Heart right ventricle (tissue), 16 donors: ENCODE measurements around the gene PLD1. TPM values are rescaled to one million over a fixed set of nuclear protein-coding genes. Genes with fewer than 3 reads are reported as not detected.

ENCODE experiments used
- ATAC-seq, 8 donors: fragments of 200-7000 bp; cut with Tn5 transposase; one replicate each; pipeline ENCODE4 v1.9.1; 2020; ENCODE audit warnings: mild to moderate bottlenecking in 8 of 8, moderate library complexity in 8 of 8, moderate number of reproducible peaks in 1 of 8
- DNase-seq, 2 donors: peaks; one replicate each; pipeline ENCODE4 v3.0.0-alpha.2; 2020
- H3K27ac ChIP-seq, 10 donors: fragments of 200-600 bp; sonication (generic) in 2 of 10; one replicate each; pipeline versions ENCODE4 v1.5.0 to v1.8.0; 2020 to 2022; ENCODE audit warnings: mild to moderate bottlenecking in 3 of 10
- H3K27me3 ChIP-seq, 7 donors: fragments of 200-600 bp; one replicate each; pipeline ENCODE4 v1.8.0; 2021 to 2022; ENCODE audit warnings: mild to moderate bottlenecking in 2 of 7
- H3K36me3 ChIP-seq, 9 donors: fragments of 200-600 bp; sonication (generic) in 1 of 9; one replicate each; pipeline versions ENCODE4 v1.5.0 to v1.8.0; 2020 to 2022; ENCODE audit warnings: mild to moderate bottlenecking in 2 of 9
- H3K4me1 ChIP-seq, 9 donors: fragments of 200-600 bp; sonication (generic) in 1 of 9; one replicate each; pipeline versions ENCODE4 v1.5.0 to v1.8.0; 2020 to 2022; ENCODE audit warnings: mild to moderate bottlenecking in 4 of 9
- H3K4me3 ChIP-seq, 10 donors: fragments of 200-600 bp; sonication (generic) in 2 of 10; one replicate each; pipeline versions ENCODE4 v1.5.0 to v1.8.0; 2020 to 2022; ENCODE audit warnings: mild to moderate bottlenecking in 7 of 10, moderate library complexity in 2 of 10
- H3K9me3 ChIP-seq, 11 donors: fragments of 200-600 bp in 10 of 11; sonication (generic) in 2 of 11; one replicate each; pipeline versions ENCODE4 v1.5.0 to v1.8.0; 2013 to 2022; ENCODE audit warnings: mild to moderate bottlenecking in 2 of 11, control low read depth in 1 of 11, moderate library complexity in 1 of 11
- CTCF ChIP-seq, 9 donors: fragments of 200-600 bp; sonication (generic) in 2 of 9; IDR thresholded peaks; one replicate each; pipeline versions ENCODE4 v1.5.0 to v1.8.0; 2021 to 2022; ENCODE audit warnings: antibody characterized with exemption in 9 of 9, mild to moderate bottlenecking in 5 of 9, moderate library complexity in 1 of 9
- WGBS, 2 donors: extraction: QIAGEN DNeasy Blood & Tissue Kit; methylation state at CpG; one replicate each; pipeline ENCODE4 v1.1.7; 2013; ENCODE audit warnings: inconsistent platforms in 1 of 2; 5-methylcytosine and 5-hydroxymethylcytosine counted together
- intact Hi-C, 10 donors: fragments of 100-400 bp; cut with DNase I; formaldehyde crosslinking; loops; one replicate each; pipeline versions ENCODE4 v1.11.1 to v1.14.2; 2022
- polyA plus RNA-seq, 2 donors: library from polyadenylated mRNA; stranded (reverse); fragments of 200-250 nt; gene quantifications; one replicate each; pipeline ENCODE4 v1.2.3, GENCODE V29; 2013
- total RNA-seq, 10 donors: library from RNA; stranded (reverse); fragmentation: NEBNext Ultra II Directional in 3 of 10; extraction: Animal tissue kit (Norgen Biotek cat#: 25700) in 3 of 10; gene quantifications; one replicate each; pipeline versions ENCODE4 v1.2.1 to v1.2.4, GENCODE V29; 2021 to 2023
- donor health status: Arrhythmogenic right ventricular cardiomyopathy.
- donor health status: ischemic (EF 13 %, LVEDD 7.1; RV severe dilation, severe dysfunction).
- donor health status: healthy with polysubstance abuse.
- donor health status: DM: no; HTN: yes; CAD: no.
- donor health status: DM: no; HTN: no; CAD: no.
- donor health status: ischemic (EF 25% LVEDD 6.9; RV normal size, moderate dysfunction).
- donor health status: ischemic (EF 25% LVEDD 5.7; RV mildly dilated, moderate dysfunction).
- donor health status: healthy.
- donor health status: DM: yes; HTN: yes; CAD: no.
- donor health status: Ischemic cardiomyopathy.
- donor health status: ischemic (EF 35%, LVEDD 5.7; RV mildly dilated, moderate dysfunction).
- donor health status: nonischemic (EF 11% LVEDD 7.7; RV severe dilation, severe dysfunction).
- donor health status: DM: yes; HTN: yes; CAD: no.
- donor health status: PGD.
- donor health status: ischemic (EF 29% LVEDD 5.4; RV normal size, mild dysfunction).
- donor health status: nonischemic (EF 23%, LVEDD 6.1; RV moderate dilation, normal function).

The PLD1 gene
- total and polyA plus RNA-seq, 12 donors = 10.5 to 83.3 (median 62.9) TPM

- TF ChIP-seq CTCF (IDR thresholded peaks at IDR 0.05) = no peak
- Histone ChIP-seq H3K9me3 (peaks cover 0 to 3% (median 0%) of the 10 kb centered on the region in 11 donors), H3K4me1 (peaks cover 2 to 50% (median 30%) of the 10 kb centered on the region in 9 donors), H3K27ac (peak overlapping the region in 7 of 10 donors; percentile 7 to 75 (median 42)), H3K4me3 (no peak overlapping the region), H3K27me3 (no peaks in the 10 kb centered on the region), H3K36me3 (peaks cover 0 to 2% (median 0%) of the 10 kb centered on the region in 9 donors)
- ATAC-seq (peak in 5 of 8 donors; percentile 53 to 81 (median 68)), DNase-seq (no peak)
- intact Hi-C loops = no loop called here
- WGBS, 2 donors = 61% methylated on average over 5 of the region's 5 CpGs
These were observed 18.6 kb downstream of the PLD1 start for GRCh38 chr3:171791692-171792076.

- WGBS, 2 donors = 47 to 72% methylated on average over 5 of the region's 5 CpGs
- intact Hi-C loops = no loop called here
- Histone ChIP-seq H3K4me1 (peaks cover 2 to 50% (median 30%) of the 10 kb centered on the region in 9 donors), H3K4me3 (no peak overlapping the region), H3K36me3 (peaks cover 0 to 2% (median 0%) of the 10 kb centered on the region in 9 donors), H3K27me3 (no peaks in the 10 kb centered on the region), H3K27ac (peak overlapping the region in 7 of 10 donors; percentile 7 to 75 (median 42)), H3K9me3 (peaks cover 0 to 3% (median 0%) of the 10 kb centered on the region in 11 donors)
- DNase-seq = no peak
- TF ChIP-seq CTCF (IDR thresholded peaks at IDR 0.05) = no peak
- peak in 3 of 8 donors; percentile 22 to 58 (median 35) for ATAC-seq
These were observed 19.2 kb downstream of the PLD1 start for GRCh38 chr3:171790898-171791691.

- DNase-seq (no peak), ATAC-seq (no peak)
- 92 to 95% methylated on average over 2 of the region's 2 CpGs for WGBS, 2 donors
- H3K9me3 ChIP-seq = peaks cover 0 to 3% (median 0%) of the 10 kb centered on the region in 11 donors
- H3K4me3 ChIP-seq = no peak overlapping the region
- peaks cover 2 to 50% (median 30%) of the 10 kb centered on the region in 9 donors for H3K4me1 ChIP-seq
- TF ChIP-seq CTCF (IDR thresholded peaks at IDR 0.05) = no peak
- intact Hi-C loops = no loop called here
- H3K27me3 ChIP-seq = no peaks in the 10 kb centered on the region
- H3K36me3 ChIP-seq = peaks cover 0 to 2% (median 0%) of the 10 kb centered on the region in 9 donors
- H3K27ac ChIP-seq = peak overlapping the region in 4 of 10 donors; percentile 1 to 75 (median 44)
These were observed 19.7 kb downstream of the PLD1 start for GRCh38 chr3:171790574-171790897.

- ATAC-seq (no peak), DNase-seq (no peak)
- peaks cover 0 to 3% (median 0%) of the 10 kb centered on the region in 11 donors for H3K9me3 ChIP-seq
- peaks cover 2 to 50% (median 30%) of the 10 kb centered on the region in 9 donors for H3K4me1 ChIP-seq
- H3K27ac ChIP-seq = peak overlapping the region in 3 of 10 donors; percentile 1 to 75 (median 37)
- 66 to 93% methylated on average over 4 of the region's 4 CpGs for WGBS, 2 donors
- intact Hi-C loops = no loop called here
- no peaks in the 10 kb centered on the region for H3K27me3 ChIP-seq
- no peak for TF ChIP-seq CTCF (IDR thresholded peaks at IDR 0.05)
- H3K4me3 ChIP-seq = no peak overlapping the region
- H3K36me3 ChIP-seq = peaks cover 0 to 2% (median 0%) of the 10 kb centered on the region in 9 donors
These were observed 20.4 kb downstream of the PLD1 start for GRCh38 chr3:171789759-171790505.
